Lower leg skin (tissue), 3 donors: ENCODE results near the gene DYRK1B.

Experiments used
- CTCF ChIP-seq, 3 donors: fragments of 450-650 bp; IDR thresholded peaks; one replicate each; pipeline ENCODE4 v1.5.1; 2016; ENCODE audit warnings: antibody characterized with exemption in 3 of 3, mild to moderate bottlenecking in 3 of 3, moderate library complexity in 2 of 3
- POLR2A ChIP-seq, 2 donors: fragments of 450-650 bp; IDR thresholded peaks; one replicate each; pipeline ENCODE4 v1.6.1; 2016 to 2017; ENCODE audit warnings: antibody characterized with exemption in 2 of 2, mild to moderate bottlenecking in 1 of 2, moderate library complexity in 1 of 2

GRCh38 chr19:39828015-39828653 is 5.8 kb downstream of the DYRK1B start:
- TF ChIP-seq CTCF (IDR thresholded peaks at IDR 0.05) = no peak
- TF ChIP-seq POLR2A (IDR thresholded peaks at IDR 0.05) = no peak
